ENCODE results near the gene SALL1. TPM values are rescaled to one million over a fixed set of nuclear protein-coding genes. Genes with fewer than 3 reads are reported as not detected.

Gene SALL1
- total and polyA plus RNA-seq, 5 donors: 0.45 to 8.4 (median 5.4) TPM

GRCh38 chr16:51124896-51125295, 26.2 kb downstream of the SALL1 start:
- H3K4me3 ChIP-seq (ENCODE audit: low read length): no peak overlapping the region
- H3K4me1 ChIP-seq (ENCODE audit: control insufficient read depth, insufficient read depth, low read length): no peaks in the 10 kb centered on the region
- WGBS: 71% methylated on average over 3 of the region's 3 CpGs
- DNase-seq (no peak), ATAC-seq (no peak)
- H3K27me3 ChIP-seq (ENCODE audit: control insufficient read depth, insufficient read depth): no peaks in the 10 kb centered on the region
- H3K27ac ChIP-seq (ENCODE audit: low read length): no peak overlapping the region
- H3K9me3 ChIP-seq (ENCODE audit: control insufficient read depth, low read length): no peaks in the 10 kb centered on the region
- intact Hi-C loops (cut with DNase I): no loop called here

DNA sequence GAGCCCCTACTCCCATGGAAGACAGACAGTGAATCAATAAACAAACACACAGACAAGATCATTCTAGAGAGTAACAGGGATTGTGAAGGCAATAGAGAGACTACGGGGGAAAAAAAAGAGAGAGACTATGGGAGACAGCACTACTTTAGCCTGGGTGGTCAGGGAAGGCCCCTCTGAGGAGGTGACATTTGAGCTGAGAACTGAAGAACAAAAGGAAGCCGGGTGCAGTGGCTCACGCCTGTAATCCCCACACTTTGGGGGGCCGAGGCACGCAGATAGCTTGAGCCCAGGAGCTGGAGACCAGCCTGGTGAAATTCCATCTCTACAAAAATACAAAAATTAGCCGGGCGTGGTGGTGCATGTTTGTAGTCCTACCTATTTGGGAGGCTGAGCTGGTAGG, 29.2 kb downstream of the SALL1 start:
- 49% methylated on average over 7 of the region's 7 CpGs for WGBS
- no peaks in the 10 kb centered on the region for H3K27me3 ChIP-seq (ENCODE audit: control insufficient read depth, insufficient read depth)

DNA sequence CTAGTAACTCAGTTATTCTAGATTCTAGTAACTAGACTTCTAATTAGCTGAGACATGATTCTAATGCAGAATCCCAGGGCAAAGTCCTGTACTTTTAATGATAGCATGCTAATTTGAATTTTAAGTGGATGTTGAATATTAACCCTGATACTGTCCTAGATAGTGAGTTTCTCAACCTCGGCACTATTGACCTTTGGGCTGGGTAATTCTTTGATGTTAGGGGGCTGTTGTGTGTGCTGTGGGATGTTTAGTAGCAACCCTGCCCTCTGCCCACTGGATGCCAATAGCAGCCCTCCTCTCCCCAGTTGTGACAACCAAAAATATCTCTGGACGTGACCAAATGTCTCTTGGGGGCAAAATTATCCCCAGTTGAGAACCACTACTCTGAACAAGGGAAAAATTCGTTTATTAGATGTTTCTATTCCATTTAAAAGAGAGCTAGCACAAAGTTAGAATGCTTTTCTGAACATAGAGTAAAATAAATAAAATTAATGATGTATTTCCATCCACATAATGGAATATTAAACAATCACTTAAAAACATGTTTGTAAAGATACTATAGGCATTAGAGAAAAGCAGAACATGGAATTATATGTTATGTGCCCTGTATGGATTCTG, 30.2 kb downstream of the SALL1 start:
- Histone ChIP-seq H3K27me3 (ENCODE audit: control insufficient read depth, insufficient read depth) (no peaks in the 10 kb centered on the region), H3K9me3 (ENCODE audit: control insufficient read depth, low read length) (no peaks in the 10 kb centered on the region), H3K4me3 (ENCODE audit: low read length) (no peak overlapping the region), H3K4me1 (ENCODE audit: control insufficient read depth, insufficient read depth, low read length) (no peaks in the 10 kb centered on the region), H3K27ac (ENCODE audit: low read length) (no peak overlapping the region)
- 25% methylated on average over 3 of the region's 3 CpGs for WGBS
- intact Hi-C loops (cut with DNase I): no loop called here
- ATAC-seq: no peak
- DNase-seq: no peak

More for the DNA sequence above, 29.2 kb downstream of the SALL1 start:
- no peak for ATAC-seq
- no peaks in the 10 kb centered on the region for H3K9me3 ChIP-seq (ENCODE audit: control insufficient read depth, low read length)
- no peak overlapping the region for H3K27ac ChIP-seq (ENCODE audit: low read length)
- intact Hi-C loops (cut with DNase I): no loop called here
- H3K4me1 ChIP-seq (ENCODE audit: control insufficient read depth, insufficient read depth, low read length): no peaks in the 10 kb centered on the region
- no peak for DNase-seq
- no peak overlapping the region for H3K4me3 ChIP-seq (ENCODE audit: low read length)

DNA sequence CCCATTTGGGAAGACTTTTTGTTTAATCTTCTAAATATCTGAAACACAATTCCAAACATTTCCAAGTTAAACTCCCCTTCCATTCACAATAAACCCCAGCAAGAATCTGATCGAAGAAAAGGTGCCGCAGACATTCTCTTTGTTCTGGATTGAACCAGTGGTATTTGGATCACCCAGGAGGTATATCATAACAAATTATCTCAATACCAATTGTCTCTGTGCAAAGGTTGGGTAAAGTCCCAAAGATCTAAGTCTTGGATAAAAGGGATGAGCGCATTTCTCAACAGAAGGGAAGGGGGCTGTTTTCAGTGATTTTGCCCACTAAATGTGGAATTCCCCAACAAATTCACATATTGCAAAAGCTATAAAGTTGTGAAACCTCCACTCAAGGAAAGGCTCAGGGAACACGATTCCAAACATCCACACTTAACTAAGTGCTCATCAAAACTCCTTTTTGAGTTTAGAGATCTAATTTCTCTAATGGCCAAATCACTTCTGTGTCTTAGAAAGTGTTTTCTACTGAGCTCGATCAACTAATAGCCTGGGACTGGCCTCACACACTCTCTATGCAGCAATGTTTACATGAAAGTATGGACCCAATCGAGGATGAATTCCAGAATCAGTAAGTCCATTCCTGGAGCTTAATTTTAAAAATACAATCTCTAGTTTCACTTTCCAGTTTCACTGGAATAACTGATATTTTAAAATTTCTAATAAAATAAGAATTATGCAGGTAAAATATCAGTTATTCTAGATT, 30.9 kb downstream of the SALL1 start:
- Histone ChIP-seq H3K9me3 (ENCODE audit: control insufficient read depth, low read length) (no peaks in the 10 kb centered on the region), H3K4me1 (ENCODE audit: control insufficient read depth, insufficient read depth, low read length) (no peaks in the 10 kb centered on the region), H3K27me3 (ENCODE audit: control insufficient read depth, insufficient read depth) (no peaks in the 10 kb centered on the region), H3K4me3 (ENCODE audit: low read length) (no peak overlapping the region), H3K27ac (ENCODE audit: low read length) (no peak overlapping the region)
- 77% methylated on average over 6 of the region's 6 CpGs for whole genome bisulfite sequencing
- intact Hi-C loops (cut with DNase I): no loop called here
- DNase-seq (no peak), ATAC-seq (no peak)

GRCh38 chr16:51119556-51119955, 31.5 kb downstream of the SALL1 start:
- Histone ChIP-seq H3K9me3 (ENCODE audit: control insufficient read depth, low read length) (no peaks in the 10 kb centered on the region), H3K4me3 (ENCODE audit: low read length) (no peak overlapping the region), H3K27me3 (ENCODE audit: control insufficient read depth, insufficient read depth) (no peaks in the 10 kb centered on the region), H3K4me1 (ENCODE audit: control insufficient read depth, insufficient read depth, low read length) (no peaks in the 10 kb centered on the region), H3K27ac (ENCODE audit: low read length) (no peak overlapping the region)
- WGBS: 43% methylated on average over 8 of the region's 8 CpGs
- DNase-seq (no peak), ATAC-seq (no peak)
- intact Hi-C loops (cut with DNase I): no loop called here

DNA sequence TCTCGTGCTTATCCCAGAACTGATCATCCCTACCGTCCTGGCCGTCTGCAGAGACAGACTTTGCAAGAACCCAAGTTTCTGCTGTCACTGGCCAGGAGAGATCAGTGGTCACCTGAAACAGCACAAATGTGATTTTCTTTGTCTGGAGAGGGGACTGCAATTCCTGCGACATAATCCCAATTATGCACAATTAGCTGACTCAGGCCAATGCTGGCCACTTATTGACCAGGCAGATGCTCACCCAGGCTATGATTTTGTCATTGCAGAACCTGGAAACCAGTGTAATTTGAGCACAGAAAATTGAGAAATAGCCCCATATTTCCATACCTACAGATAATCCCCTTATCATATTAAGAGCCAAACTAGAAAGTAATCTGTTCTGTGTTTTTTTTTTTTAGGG, 34.7 kb downstream of the SALL1 start:
- Histone ChIP-seq H3K4me1 (ENCODE audit: control insufficient read depth, insufficient read depth, low read length) (no peaks in the 10 kb centered on the region), H3K27me3 (ENCODE audit: control insufficient read depth, insufficient read depth) (peaks cover 3% of the 10 kb centered on the region), H3K4me3 (ENCODE audit: low read length) (no peak overlapping the region), H3K27ac (ENCODE audit: low read length) (no peak overlapping the region), H3K9me3 (ENCODE audit: control insufficient read depth, low read length) (no peaks in the 10 kb centered on the region)
- intact Hi-C loops (cut with DNase I): no loop called here
- ATAC-seq (no peak), DNase-seq (no peak)
- WGBS: 44% methylated on average over 4 of the region's 4 CpGs

GRCh38 chr16:51114382-51114781, 36.7 kb downstream of the SALL1 start:
- intact Hi-C loops (cut with DNase I): no loop called here
- ATAC-seq: peak in 1 of 2 donors; percentile 65
- Histone ChIP-seq H3K27ac (ENCODE audit: low read length) (no peak overlapping the region), H3K4me3 (ENCODE audit: low read length) (no peak overlapping the region), H3K4me1 (ENCODE audit: control insufficient read depth, insufficient read depth, low read length) (no peaks in the 10 kb centered on the region), H3K27me3 (ENCODE audit: control insufficient read depth, insufficient read depth) (peaks cover 3% of the 10 kb centered on the region), H3K9me3 (ENCODE audit: control insufficient read depth, low read length) (no peaks in the 10 kb centered on the region)
- WGBS: 40% methylated on average over 9 of the region's 9 CpGs
- DNase-seq: no peak

- no peak for DNase-seq
- Histone ChIP-seq H3K4me3 (ENCODE audit: low read length) (no peak overlapping the region), H3K9me3 (ENCODE audit: control insufficient read depth, low read length) (no peaks in the 10 kb centered on the region), H3K27ac (ENCODE audit: low read length) (no peak overlapping the region), H3K27me3 (ENCODE audit: control insufficient read depth, insufficient read depth) (peaks cover 3% of the 10 kb centered on the region), H3K4me1 (ENCODE audit: control insufficient read depth, insufficient read depth, low read length) (no peaks in the 10 kb centered on the region)
- WGBS: 5% methylated on average over 50 of the region's 50 CpGs
- intact Hi-C loops (cut with DNase I): no loop called here
- peak in 1 of 2 donors; percentile 25 for ATAC-seq
Measured at GRCh38 chr16:51113236-51114125, 37.6 kb downstream of the SALL1 start.

- Histone ChIP-seq H3K9me3 (ENCODE audit: control insufficient read depth, low read length) (no peaks in the 10 kb centered on the region), H3K27me3 (ENCODE audit: control insufficient read depth, insufficient read depth) (peaks cover 3% of the 10 kb centered on the region), H3K27ac (ENCODE audit: low read length) (no peak overlapping the region), H3K4me3 (ENCODE audit: low read length) (no peak overlapping the region), H3K4me1 (ENCODE audit: control insufficient read depth, insufficient read depth, low read length) (no peaks in the 10 kb centered on the region)
- 42% methylated on average over 3 of the region's 3 CpGs for WGBS
- ATAC-seq (no peak), DNase-seq (no peak)
- intact Hi-C loops (cut with DNase I): no loop called here
Measured at GRCh38 chr16:51112323-51112722, 38.7 kb downstream of the SALL1 start.

DNA sequence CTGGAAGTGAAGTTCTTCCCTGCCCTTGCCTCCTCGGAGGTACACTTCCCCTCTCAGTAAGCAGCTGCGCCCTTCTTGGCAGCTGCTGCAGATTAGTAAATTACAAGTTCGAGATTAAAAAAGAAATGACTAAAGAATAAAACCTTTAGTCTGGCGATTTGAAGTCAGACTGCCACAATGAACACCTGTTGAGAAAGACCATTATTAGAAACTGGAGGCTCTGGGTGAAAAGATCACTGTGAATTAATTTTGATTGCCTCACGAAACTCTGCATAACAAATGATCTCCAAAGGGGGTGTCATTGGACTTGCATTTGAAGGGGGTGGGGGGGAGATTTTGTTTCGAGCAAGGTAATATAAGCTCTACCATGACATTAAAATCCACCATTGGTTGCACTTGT, 39.3 kb downstream of the SALL1 start:
- DNase-seq (no peak), ATAC-seq (no peak)
- intact Hi-C loops (cut with DNase I): no loop called here
- WGBS: 26% methylated on average over 6 of the region's 6 CpGs
- no peaks in the 10 kb centered on the region for H3K9me3 ChIP-seq (ENCODE audit: control insufficient read depth, low read length)
- H3K4me3 ChIP-seq (ENCODE audit: low read length): no peak overlapping the region
- no peak overlapping the region for H3K27ac ChIP-seq (ENCODE audit: low read length)
- peaks cover 3% of the 10 kb centered on the region for H3K27me3 ChIP-seq (ENCODE audit: control insufficient read depth, insufficient read depth)
- H3K4me1 ChIP-seq (ENCODE audit: control insufficient read depth, insufficient read depth, low read length): no peaks in the 10 kb centered on the region

DNA sequence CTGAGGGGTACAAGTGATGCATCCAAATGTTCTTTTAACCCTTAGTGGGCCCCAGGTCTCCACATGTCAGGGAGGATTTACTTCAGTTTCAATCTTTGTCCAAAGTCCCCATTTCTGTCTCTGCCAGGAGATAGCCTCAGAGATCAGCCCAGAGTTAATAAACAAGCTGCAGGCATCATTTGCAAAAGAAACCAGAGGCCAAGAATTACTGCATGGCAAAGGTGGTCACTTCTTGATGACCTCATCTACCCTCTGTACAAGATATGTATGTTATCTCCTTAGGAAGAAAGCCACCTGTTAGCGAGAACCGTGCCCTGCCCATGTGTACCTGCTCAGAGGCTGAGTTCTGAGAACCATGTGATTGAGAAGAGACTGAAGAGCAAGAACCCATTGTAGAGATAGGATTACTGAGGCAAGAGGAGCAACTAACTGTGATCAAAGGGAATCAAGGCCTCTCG, 40.3 kb downstream of the SALL1 start:
- peaks cover 3% of the 10 kb centered on the region for H3K27me3 ChIP-seq (ENCODE audit: control insufficient read depth, insufficient read depth)
- no peaks in the 10 kb centered on the region for H3K9me3 ChIP-seq (ENCODE audit: control insufficient read depth, low read length)
- DNase-seq (no peak), ATAC-seq (no peak)
- H3K27ac ChIP-seq (ENCODE audit: low read length): no peak overlapping the region
- H3K4me3 ChIP-seq (ENCODE audit: low read length): no peak overlapping the region
- intact Hi-C loops (cut with DNase I): no loop called here
- H3K4me1 ChIP-seq (ENCODE audit: control insufficient read depth, insufficient read depth, low read length): no peaks in the 10 kb centered on the region
- WGBS: 76% methylated on average over 3 of the region's 3 CpGs
